ENCODE results near the gene LMO1. TPM values are rescaled to one million over a fixed set of nuclear protein-coding genes. Genes with fewer than 3 reads are reported as not detected.

The LMO1 gene
- total and polyA plus RNA-seq, 9 of the 15 experiments (the other 6 are each of a cell fraction or from before 2014, with no cell fraction given): not detected

DNA sequence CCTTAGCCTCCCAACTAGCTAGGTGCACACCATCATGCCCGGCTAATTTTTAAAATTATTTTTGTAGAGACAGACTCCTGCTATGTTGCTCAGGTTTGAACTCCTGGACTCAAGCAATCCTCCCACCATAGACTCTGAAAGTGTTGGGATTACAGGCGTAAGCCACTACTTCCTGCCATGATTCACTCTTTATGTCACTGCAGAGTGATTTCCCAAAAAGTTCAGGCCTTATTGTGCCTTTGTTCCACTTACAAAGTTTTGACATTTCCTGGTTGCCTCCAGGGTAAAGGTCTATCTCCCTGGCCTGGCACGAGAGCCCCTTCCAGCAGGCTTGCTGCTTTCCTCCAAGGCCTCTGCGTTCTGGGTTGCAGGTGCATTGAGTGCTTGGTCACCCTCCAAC lies 50.3 kb downstream of the LMO1 start:
- ChIA-PET CTCF (ENCODE audit: low intra/inter-chr PET ratio) (no interaction called here), POLR2A (no interaction called here)
- Histone ChIP-seq H3K9me3 (replicated peaks; ENCODE audit: control insufficient read depth, insufficient read depth, low read depth, low read length) (no peaks in the 10 kb centered on the region), H3K4me2 (ENCODE audit: insufficient read depth, low read length) (no peak overlapping the region), H3K79me2 (ENCODE audit: control insufficient read depth, insufficient read depth, low read length) (no peaks in the 10 kb centered on the region), H3K9me1 (ENCODE audit: control insufficient read depth, insufficient read depth, low read length) (no peaks in the 10 kb centered on the region), H3K4me1 (replicated peaks in 1 of 2; ENCODE audit: control insufficient read depth in 2 of 2, insufficient read depth in 2 of 2, low read length in 2 of 2) (no peaks in the 10 kb centered on the region; a peak in 3 of 5 replicates), H3K9ac (ENCODE audit: insufficient read depth in 1 of 2, low read depth in 2 of 2, low read length in 2 of 2) (no peak overlapping the region), H2AFZ (ENCODE audit: low read depth, low read length) (no peak overlapping the region), H4K20me1 (replicated peaks; ENCODE audit: control insufficient read depth, insufficient read depth, low read length) (no peaks in the 10 kb centered on the region; the same call in 1 of the 2 replicates), H3K36me3 (ENCODE audit: control insufficient read depth, insufficient read depth, low read length) (no peaks in the 10 kb centered on the region), H3K27ac (ENCODE audit: extremely low read depth, low read depth, low read length) (no peak overlapping the region), H3K27me3 (ENCODE audit: control insufficient read depth in 2 of 2, insufficient read depth in 2 of 2, low read length in 2 of 2) (peaks cover 5 to 30% of the 10 kb centered on the region in 2 experiments; a peak in 3 of 5 replicates), H3K4me3 (no peak overlapping the region)
- TF ChIP-seq CBX1 (IDR thresholded peaks at IDR 0.05; ENCODE audit: low read depth) (no peak), NCOA4 (IDR thresholded peaks at IDR 0.05; ENCODE audit: partially characterized antibody) (no peak), NFRKB (IDR thresholded peaks at IDR 0.05; ENCODE audit: low read depth) (no peak), RFX7 (CRISPR knock-in tag; IDR thresholded peaks at IDR 0.05) (no peak), LEF1 (IDR thresholded peaks at IDR 0.05) (no peak), SREBF2 (CRISPR knock-in tag; IDR thresholded peaks at IDR 0.05) (no peak), ZFP1 (CRISPR knock-in tag; IDR thresholded peaks at IDR 0.05) (no peak)
- TF ChIP-seq, protein P1, sequence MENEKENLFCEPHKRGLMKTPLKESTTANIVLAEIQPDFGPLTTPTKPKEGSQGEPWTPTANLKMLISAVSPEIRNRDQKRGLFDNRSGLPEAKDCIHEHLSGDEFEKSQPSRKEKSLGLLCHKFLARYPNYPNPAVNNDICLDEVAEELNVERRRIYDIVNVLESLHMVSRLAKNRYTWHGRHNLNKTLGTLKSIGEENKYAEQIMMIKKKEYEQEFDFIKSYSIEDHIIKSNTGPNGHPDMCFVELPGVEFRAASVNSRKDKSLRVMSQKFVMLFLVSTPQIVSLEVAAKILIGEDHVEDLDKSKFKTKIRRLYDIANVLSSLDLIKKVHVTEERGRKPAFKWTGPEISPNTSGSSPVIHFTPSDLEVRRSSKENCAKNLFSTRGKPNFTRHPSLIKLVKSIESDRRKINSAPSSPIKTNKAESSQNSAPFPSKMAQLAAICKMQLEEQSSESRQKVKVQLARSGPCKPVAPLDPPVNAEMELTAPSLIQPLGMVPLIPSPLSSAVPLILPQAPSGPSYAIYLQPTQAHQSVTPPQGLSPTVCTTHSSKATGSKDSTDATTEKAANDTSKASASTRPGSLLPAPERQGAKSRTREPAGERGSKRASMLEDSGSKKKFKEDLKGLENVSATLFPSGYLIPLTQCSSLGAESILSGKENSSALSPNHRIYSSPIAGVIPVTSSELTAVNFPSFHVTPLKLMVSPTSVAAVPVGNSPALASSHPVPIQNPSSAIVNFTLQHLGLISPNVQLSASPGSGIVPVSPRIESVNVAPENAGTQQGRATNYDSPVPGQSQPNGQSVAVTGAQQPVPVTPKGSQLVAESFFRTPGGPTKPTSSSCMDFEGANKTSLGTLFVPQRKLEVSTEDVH (IDR thresholded peaks at IDR 0.05; ENCODE audit: low read depth, partially characterized antibody): no peak
- TF ChIP-seq, protein P2, sequence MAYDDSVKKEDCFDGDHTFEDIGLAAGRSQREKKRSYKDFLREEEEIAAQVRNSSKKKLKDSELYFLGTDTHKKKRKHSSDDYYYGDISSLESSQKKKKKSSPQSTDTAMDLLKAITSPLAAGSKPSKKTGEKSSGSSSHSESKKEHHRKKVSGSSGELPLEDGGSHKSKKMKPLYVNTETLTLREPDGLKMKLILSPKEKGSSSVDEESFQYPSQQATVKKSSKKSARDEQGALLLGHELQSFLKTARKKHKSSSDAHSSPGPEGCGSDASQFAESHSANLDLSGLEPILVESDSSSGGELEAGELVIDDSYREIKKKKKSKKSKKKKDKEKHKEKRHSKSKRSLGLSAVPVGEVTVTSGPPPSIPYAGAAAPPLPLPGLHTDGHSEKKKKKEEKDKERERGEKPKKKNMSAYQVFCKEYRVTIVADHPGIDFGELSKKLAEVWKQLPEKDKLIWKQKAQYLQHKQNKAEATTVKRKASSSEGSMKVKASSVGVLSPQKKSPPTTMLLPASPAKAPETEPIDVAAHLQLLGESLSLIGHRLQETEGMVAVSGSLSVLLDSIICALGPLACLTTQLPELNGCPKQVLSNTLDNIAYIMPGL (CRISPR knock-in tag; IDR thresholded peaks at IDR 0.05): no peak
- in situ Hi-C loops (cut with MboI): no loop called here
- no peak for DNase-seq (ENCODE audit: extremely low read depth in 1 of 4, low spot score in 3 of 4)
- no peak for FAIRE-seq
- WGBS (ENCODE audit: insufficient coverage, low coverage, missing lambda C conversion rate): 5% methylated on average over 4 of the region's 4 CpGs
- BruUV-seq (replicated peaks): no TSS peak
- ATAC-seq: no peak
- intact Hi-C loops (cut with micrococcal nuclease): no loop called here
